Stimulated activated CD8-positive, alpha-beta memory T cell treated with anti-CD3 and anti-CD28 coated beads, Interleukin-15, amount 100 ng/mL, for 4 hours (primary cell): ENCODE data around the gene YPEL1.
"Not testable (repeated sequence)": the region's sequence is repeated elsewhere in the genome, so short reads cannot be mapped to it uniquely, and the experiment has no call there.

Experiments used
- DNase-seq, 2 donors: peaks; one replicate each; pipeline ENCODE4 v3.0.0-alpha.2; 2020; ENCODE audit warnings: low read depth in 2 of 2

YPEL1 gene

DNA sequence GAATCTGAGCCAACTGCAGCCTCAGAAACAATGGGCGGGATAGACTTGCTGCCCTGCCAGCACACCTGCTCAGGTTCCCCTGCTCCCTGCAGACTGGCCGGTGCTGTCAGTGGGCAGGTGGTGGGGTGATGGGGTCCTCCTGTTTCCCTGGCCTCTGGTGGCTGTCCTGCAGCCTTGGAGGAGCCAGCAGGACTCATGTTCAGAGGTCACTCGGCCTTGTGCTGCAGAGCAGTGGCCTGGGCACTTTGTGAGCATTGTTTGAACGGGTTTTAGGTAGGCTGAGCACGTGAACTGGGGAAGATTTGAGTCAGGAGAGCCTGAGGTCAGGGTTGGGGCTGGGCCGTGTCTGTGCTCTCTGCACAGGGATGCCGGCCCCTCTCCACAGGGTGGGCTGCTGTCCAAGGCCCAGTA, 52.2 kb downstream of the YPEL1 start:
- DNase-seq = no peak

DNA sequence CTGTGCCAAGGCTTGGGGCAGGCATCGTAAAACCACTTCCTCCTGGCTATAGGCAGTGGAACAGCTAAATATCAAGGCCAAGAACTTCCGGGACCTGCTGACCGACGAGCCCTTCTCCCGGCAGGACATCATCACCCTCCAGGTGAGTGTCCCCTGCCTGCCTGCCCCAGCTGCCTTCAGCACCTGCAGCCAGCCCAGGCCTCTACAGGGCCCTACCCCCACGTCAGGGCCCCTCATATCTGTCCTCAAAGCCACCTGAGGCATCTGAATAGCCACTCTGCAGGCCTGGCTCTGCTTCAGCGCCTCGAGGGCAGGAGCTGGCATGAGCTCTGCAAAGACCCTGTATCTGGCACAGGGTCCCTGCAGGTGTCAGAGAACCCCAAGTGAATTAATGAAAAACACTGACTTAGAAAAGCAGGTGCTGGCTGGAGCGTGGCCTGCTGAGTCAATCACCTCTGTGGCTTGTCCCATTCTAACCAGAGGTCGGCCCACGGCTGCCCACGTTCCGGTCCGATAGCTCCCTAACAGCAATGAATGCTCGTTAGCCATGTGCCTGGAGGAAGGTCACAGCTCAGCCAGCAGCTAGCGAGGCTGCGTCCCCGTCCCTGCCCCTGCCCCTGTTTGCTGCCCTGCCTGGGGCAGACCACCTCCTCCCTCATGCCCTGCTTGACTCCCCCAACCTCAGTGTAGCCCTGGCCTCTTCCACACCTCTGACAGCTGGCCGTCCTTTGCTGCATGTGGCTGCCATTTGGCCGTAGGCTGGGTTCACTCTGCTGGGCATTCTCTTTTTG, 53.0 kb downstream of the YPEL1 start:
- DNase-seq = no peak

GRCh38 chr22:21681566-21682370, 53.8 kb downstream of the YPEL1 start:
- DNase-seq = no peak

DNA sequence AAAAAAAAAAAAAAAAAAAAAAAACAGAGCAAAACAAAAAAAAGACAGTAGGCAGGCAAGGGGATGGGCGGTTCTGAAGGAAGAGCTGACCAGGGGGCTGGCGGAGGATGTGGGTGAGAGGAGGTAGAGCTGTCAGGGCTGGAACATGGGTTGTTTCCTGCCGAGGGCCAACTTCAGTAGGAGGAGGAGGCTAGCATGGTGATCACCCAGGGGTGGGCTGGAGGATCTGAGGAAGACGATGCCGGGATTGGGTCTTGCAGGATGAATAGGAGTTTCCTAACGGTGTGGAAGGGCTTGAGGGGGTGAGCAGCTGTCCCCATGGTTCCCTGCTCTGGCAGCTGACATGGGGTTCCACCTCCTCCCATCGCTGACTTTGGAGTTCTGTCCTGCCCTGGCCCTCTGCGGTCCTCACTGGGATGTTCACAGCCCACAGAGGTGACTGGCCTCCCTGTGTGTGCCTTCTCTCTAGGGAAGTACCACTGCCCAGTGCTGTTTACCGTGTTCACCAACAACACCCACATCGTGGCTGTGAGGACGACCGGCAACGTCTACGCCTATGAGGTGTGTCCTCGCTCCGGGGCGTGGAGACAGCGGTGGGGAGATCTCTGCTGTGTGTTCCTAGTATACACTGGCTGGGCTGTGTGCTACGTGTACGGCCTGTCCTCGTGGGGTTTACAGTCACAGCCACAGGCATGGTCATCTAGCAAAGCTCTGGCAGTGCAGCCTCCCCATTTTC, 54.6 kb downstream of the YPEL1 start:
- DNase-seq = no peak

GRCh38 chr22:21679383-21679782, 56.2 kb downstream of the YPEL1 start:
- DNase-seq = no peak

DNA sequence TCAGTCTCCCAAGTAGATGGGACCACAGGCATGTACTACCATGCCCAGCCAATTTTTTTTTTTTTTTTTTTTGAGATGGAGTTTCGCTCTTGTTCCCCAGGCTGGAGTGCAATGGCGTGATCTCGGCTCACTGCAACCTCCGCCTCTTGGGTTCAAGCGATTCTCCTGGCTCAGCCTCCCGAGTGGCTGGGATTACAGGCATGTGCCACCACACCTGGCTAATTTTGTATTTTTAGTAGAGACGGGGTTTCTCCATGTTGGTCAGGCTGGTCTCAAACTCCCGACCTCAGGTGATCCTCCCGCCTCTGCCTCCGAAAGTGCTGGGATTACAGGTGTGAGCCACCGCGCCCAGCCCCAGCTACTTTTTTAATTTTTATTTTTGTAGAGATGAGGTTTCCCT, 56.8 kb downstream of the YPEL1 start:
- not testable (repeated sequence) for DNase-seq

DNA sequence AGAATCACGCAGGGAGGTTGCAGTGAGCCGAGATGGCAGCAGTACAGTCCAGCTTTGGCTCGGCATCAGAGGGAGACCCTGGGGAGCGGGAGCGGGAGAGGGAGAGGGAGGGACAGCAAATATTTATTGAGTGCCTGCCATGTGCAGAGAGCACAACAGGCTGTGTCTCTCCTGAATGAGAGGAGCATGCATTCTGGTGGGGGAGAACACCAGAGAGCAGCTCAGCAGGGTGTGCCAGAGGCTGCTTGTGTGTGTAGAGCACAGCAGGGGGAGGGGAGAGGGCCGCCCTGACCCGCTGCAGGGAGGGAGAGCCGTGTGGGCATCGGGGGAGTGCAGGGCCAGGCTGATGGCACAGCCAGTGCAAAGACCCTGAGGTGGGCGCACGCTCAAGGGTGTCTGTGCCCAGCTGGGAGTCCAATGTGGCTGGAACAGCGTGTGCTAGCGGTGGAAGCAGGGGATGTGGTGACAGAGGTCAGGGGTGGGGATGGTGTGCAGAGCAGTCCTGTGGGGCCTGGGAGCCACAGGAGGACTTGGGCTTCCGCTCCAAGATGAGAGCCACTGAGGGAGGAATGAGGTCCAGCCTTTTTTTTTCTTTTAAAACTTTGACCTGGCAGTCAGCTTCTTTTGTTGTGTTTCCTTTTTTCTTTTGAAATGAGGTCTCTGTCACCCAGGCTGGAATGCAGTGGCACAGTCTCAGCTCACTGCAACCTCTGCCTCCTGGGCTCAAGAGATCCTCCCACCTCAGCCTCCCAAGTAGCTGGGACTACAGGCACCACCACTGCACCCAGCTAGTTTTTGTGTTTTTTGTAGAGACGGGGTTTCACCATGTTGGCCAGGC, 57.8 kb downstream of the YPEL1 start:
- DNase-seq = no peak

DNA sequence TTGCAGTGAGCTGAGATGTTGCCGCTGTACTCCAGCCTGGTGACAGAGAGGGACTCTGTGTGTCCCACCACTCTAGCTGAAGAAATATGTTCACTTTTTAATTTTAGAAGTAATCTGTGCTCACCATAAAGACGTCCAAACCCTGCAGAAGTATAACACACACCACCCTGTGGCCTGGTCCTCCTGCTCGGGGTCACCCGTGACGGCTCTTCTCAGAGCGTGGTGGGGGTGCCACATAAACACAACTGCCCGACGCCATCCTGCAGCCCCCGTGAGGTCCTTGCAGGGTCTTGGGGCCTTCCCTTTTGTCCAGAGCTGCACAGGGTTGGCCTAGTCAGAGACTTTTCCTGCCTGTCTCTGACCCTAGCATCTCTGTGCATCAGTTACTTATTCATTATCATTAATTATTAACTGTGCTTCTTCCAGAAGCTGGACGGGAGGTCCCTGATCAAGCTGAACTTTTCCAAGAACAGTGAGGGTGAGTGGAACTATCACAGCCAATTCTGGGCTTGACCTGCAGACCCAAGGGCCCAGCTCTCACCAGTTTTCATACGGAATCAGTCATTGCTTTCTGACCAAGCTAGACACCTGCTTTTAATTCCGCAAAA, 60.9 kb downstream of the YPEL1 start:
- DNase-seq = no peak

- DNase-seq = no peak
Observed at GRCh38 chr22:21673534-21674321, 61.9 kb downstream of the YPEL1 start.

DNA sequence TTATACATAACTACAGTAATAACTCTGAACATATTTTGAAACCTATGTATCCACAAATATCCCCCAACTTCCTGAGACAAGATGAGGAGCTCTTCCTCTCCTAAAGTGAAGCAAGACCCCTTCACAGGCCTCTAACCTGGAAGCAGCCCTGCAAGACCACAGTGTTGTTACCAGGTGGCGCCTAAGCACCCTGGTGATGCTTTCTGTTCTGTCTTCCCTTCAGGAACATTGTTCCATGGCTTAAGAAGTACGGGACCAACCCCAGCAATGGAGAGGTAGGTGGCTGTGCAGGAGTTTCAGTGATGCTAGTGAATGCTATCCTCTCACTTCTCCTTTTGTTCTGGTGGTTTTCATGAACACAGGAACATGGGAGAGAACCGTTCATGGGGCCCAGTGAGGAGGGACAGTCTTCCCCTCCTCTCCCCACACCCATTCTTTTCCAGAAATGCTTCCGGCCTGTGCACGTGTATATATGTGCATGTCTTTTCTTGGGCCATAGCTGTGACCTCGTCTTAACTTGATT, 63.4 kb downstream of the YPEL1 start:
- no peak for DNase-seq

GRCh38 chr22:21669026-21669425, 66.6 kb downstream of the YPEL1 start:
- DNase-seq = no peak

GRCh38 chr22:21666786-21667185, 68.8 kb downstream of the YPEL1 start:
- no peak for DNase-seq

DNA sequence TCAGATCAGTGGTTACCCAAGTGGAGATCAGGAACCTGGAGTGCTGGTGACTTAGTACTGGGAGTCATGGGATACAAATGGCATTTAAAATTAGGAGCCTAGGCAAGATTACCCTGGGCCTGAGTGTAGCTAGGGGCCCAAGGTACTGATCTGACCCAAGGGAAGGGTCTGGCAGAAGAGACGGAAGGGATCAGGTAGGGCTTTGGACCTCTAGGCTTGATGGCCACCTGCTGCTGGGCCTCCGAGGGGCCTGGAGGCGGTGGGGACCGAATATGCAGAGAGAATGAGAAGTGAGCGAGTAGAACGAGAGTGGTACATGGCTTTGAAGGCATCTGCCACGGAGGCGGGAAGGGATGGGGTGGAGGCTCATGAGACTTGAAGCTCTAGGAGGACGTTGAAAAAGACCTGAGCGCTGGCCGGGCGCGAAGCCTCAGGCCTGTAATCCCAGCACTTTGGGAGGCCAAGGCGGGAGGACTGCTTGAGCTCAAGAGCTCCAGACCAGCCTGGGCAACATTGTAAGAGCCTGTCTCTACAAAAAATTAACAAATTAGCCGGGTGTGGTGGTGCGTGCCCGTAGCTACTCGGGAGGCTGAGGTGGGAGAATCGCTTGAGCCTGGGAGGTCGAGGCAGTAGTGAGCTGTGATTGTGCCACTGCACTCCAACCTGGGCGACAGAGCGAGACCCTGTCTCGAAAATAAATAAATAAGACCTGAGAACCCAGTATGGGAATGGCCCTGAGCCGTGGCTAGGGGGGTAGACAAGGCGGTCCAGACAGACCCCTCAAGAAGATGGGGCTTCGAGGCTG, 70.3 kb downstream of the YPEL1 start:
- DNase-seq = no peak

GRCh38 chr22:21663738-21664137, 71.9 kb downstream of the YPEL1 start:
- no peak for DNase-seq

GRCh38 chr22:21661991-21662390, 73.6 kb downstream of the YPEL1 start:
- no peak for DNase-seq

GRCh38 chr22:21660904-21661303, 74.7 kb downstream of the YPEL1 start:
- no peak for DNase-seq

DNA sequence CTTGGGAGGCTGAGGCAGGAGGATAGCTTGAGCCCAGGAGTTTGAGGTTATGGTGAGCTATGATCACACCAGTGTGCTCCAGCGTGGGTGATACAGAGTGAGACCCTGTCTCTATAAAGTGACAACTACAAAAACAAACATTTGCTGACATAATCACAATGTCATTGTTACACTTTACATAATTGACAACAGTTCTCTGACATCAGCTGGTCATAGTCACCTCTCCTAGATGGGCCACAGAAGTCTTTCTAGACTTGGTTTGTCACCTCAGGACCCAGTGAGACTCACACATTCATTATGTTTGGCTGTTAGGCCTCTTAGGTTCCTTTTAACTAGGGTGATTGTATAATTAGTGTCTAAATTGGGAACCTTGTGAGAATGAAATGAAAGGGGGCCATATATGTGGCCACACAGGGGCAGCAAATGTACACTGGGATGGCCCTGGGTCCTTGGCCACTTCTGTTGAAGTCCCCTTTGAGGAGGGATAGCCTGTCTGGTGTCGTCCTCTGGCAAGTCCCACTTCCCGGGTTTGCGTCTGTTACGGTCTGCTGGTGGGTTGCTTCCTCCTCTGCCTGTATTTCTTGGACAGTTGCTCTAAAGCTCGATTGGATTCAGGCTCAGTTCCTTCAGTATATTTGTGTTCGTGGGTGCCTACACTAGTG, 75.6 kb downstream of the YPEL1 start:
- DNase-seq = no peak

DNA sequence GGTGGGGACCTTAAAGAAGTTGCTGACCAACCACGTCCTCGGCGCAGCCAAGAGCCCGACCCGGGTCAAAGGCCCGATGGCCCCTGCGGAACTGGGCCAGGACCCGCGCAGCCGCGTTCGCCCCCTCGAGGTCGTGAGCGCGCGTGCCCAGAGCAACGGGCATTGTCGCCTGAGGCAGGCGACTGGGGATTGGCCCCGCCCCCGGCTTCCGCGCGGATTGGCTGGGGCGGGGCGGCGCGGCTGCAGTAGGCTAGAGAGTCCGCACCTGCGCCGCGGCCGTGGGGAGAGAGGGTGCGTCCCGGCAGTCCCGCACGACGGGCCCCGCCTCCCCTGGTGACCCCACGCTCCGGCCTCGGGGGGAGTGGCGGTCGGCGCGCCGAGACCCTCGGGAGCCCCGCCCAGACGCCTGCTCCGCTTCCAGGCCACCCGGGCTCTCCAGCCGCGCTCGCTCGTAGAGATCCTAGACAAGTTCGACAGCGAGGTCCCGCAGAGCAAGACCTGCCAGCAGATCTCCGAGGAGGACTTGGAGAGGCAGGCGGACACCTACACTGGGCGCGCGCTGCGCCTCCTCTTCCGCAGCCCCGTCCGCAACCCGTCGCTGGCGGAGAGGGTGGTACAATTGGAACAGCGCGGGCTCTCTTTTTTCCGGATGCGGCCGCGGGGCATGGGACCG, 78.1 kb downstream of the YPEL1 start:
- DNase-seq = peak; percentile 46 to 59
